PC-3 (cell line): ENCODE measurements around the gene OR52A1. TPM values are rescaled to one million over a fixed set of nuclear protein-coding genes. Genes with fewer than 3 reads are reported as not detected.
A peak's percentile ranks its signal among the peaks of the same experiment; 100 is the strongest.

Experiments
- ATAC-seq: fragments of 200-7000 bp; cut with Tn5 transposase; 2 replicates; pipeline ENCODE4 v1.9.1; 2020; ENCODE audit warnings: mild to moderate bottlenecking, moderate library complexity
- BruUV-seq: library from RNA; stranded (reverse); fragments of 400-500 nt; replicated peaks from 2 replicates; lab custom pipeline; 2021; lab: Mats Ljungman, UMichigan
- CTCF ChIA-PET: fragments of 300-600 bp; sonication (Branson Sonifier 250); formaldehyde crosslinking; loops from one replicate; lab custom pipeline; 2022; ENCODE audit warnings: antibody characterized with exemption; lab: Charles Lee
- POLR2A ChIA-PET: fragments of 300-600 bp; sonication (Branson Sonifier 250); formaldehyde crosslinking; loops from one replicate; lab custom pipeline; 2022; ENCODE audit warnings: antibody characterized with exemption; ENCODE audit not compliant: unreplicated experiment; lab: Charles Lee
- DNase-seq: peaks from one replicate; pipeline ENCODE4 v3.0.0-alpha.2; 2015
- H2AFZ ChIP-seq: fragments of 300-600 bp; sonication (generic); 2 replicates; pipeline ENCODE4 v1.6.0; 2016; ENCODE audit warnings: antibody characterized with exemption, low read length
- H3F3A ChIP-seq: fragments of 300-600 bp; sonication (generic); one replicate; pipeline ENCODE4 v1.6.0; 2017; ENCODE audit warnings: antibody characterized with exemption, low read length, control low read depth, mild to moderate bottlenecking; ENCODE audit not compliant: unreplicated experiment
- H3K27ac ChIP-seq: fragments of 300-600 bp; sonication (generic); 2 replicates; pipeline ENCODE4 v1.5.1; 2016; ENCODE audit warnings: mild to moderate bottlenecking, low read length
- H3K27me3 ChIP-seq: fragments of 300-600 bp; sonication (generic); 2 replicates; pipeline ENCODE4 v1.6.1; 2016; ENCODE audit warnings: low read length, mixed read lengths
- H3K36me3 ChIP-seq: fragments of 300-600 bp; sonication (generic); 2 replicates; pipeline ENCODE4 v1.6.1; 2016; ENCODE audit warnings: low read depth, mixed run types, low read length, mixed read lengths
- H3K4me1 ChIP-seq: fragments of 300-600 bp; sonication (generic); 2 replicates; pipeline ENCODE4 v1.5.1; 2016; ENCODE audit warnings: low read length; ENCODE audit not compliant: insufficient read depth
- H3K4me2 ChIP-seq: fragments of 300-600 bp; sonication (generic); 2 replicates; pipeline ENCODE4 v1.6.0; 2016; ENCODE audit warnings: low read length
- H3K4me3 ChIP-seq: fragments of 300-600 bp; sonication (generic); 2 replicates; pipeline ENCODE4 v1.5.1; 2016; ENCODE audit warnings: mild to moderate bottlenecking, low read length, mixed read lengths
- H3K79me2 ChIP-seq: fragments of 300-600 bp; sonication (generic); 2 replicates; pipeline ENCODE4 v1.6.1; 2017; ENCODE audit warnings: low read length, mixed read lengths
- H3K9ac ChIP-seq: fragments of 300-600 bp; sonication (generic); 2 replicates; pipeline ENCODE4 v1.6.0; 2016; ENCODE audit warnings: mild to moderate bottlenecking, low read length
- H3K9me2 ChIP-seq: fragments of 300-600 bp; sonication (generic); replicated peaks from 2 replicates; pipeline ENCODE4 v1.6.1; 2016; ENCODE audit warnings: mixed run types, low read length, mixed read lengths
- H3K9me3 ChIP-seq: fragments of 300-600 bp; sonication (generic); 2 replicates; pipeline ENCODE4 v1.6.1; 2016; ENCODE audit warnings: low read length, mixed read lengths
- H4K20me1 ChIP-seq: fragments of 300-600 bp; sonication (generic); 2 replicates; pipeline ENCODE4 v1.6.1; 2016; ENCODE audit warnings: low read length, mixed read lengths
- EZH2 ChIP-seq: fragments of 300-600 bp; sonication (generic); IDR thresholded peaks from one replicate; pipeline ENCODE4 v1.6.1; 2017; ENCODE audit warnings: antibody characterized with exemption, mild to moderate bottlenecking, low read length; ENCODE audit not compliant: unreplicated experiment
- EZH2phosphoT487 ChIP-seq: fragments of 300-600 bp; sonication (generic); IDR thresholded peaks from 2 replicates; pipeline ENCODE4 v1.6.1; 2018; ENCODE audit warnings: mild to moderate bottlenecking, antibody characterized with exemption, low read length, borderline replicate concordance
- intact Hi-C: fragments of 100-400 bp; cut with micrococcal nuclease; formaldehyde crosslinking; loops from 2 replicates; pipeline ENCODE4 v1.9.0; 2023
- total RNA-seq: library from RNA; depleted of rRNA; stranded (reverse); fragments of >200 nt; gene quantifications from 2 replicates; pipeline ENCODE4 v1.2.3, GENCODE V29; 2014
- TF ChIP-seq, protein P1 (sequence below): fragments of 300-600 bp; sonication (generic); conservative IDR thresholded peaks from 2 replicates; pipeline ENCODE4 v1.5.1; 2017; ENCODE audit warnings: antibody characterized with exemption, low read depth, mild to moderate bottlenecking, low read length

The OR52A1 gene
- total RNA-seq, 1 experiment from 2014 or later, result not detected

DNA sequence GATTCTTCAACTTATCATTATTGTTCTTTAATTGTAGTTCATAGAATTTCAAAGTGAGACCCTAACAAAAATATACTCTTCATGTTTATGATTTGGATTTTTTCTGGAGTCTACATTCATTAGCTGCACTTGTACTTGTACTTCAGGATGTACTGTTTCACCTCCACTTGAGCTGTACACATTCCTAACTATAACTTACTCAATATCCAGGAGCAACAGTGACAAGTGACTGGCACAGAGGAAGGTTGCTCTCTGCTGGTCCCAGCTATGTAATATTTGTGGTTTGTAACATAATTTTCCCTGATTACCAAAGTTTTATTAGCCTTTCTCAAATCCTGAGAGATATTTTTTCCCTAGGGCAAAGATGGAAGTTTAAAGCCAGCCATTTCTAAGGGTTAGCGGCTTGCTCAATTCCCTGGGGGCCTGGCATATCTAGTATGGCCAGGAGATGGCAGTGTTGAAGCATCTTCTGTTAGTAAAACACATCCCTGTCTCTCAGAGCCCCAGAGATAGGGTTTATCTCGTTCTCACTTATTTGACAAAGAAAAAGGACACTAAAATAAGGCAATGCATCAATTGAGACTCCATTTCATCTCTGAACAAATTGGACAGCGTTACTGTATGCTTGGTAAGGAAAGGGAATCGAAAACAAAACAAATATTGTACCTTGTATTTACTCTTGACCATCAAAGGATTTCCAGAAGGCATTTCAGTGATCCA lies 30.6 kb downstream of the OR52A1 start:
- H3K27me3 ChIP-seq, result no peaks in the 10 kb centered on the region
- peak; percentile 67 for ATAC-seq
- no peak overlapping the region for H3K9ac ChIP-seq
- H2AFZ ChIP-seq, result no peak overlapping the region
- TF ChIP-seq EZH2, result no peak
- TF ChIP-seq, protein P1, sequence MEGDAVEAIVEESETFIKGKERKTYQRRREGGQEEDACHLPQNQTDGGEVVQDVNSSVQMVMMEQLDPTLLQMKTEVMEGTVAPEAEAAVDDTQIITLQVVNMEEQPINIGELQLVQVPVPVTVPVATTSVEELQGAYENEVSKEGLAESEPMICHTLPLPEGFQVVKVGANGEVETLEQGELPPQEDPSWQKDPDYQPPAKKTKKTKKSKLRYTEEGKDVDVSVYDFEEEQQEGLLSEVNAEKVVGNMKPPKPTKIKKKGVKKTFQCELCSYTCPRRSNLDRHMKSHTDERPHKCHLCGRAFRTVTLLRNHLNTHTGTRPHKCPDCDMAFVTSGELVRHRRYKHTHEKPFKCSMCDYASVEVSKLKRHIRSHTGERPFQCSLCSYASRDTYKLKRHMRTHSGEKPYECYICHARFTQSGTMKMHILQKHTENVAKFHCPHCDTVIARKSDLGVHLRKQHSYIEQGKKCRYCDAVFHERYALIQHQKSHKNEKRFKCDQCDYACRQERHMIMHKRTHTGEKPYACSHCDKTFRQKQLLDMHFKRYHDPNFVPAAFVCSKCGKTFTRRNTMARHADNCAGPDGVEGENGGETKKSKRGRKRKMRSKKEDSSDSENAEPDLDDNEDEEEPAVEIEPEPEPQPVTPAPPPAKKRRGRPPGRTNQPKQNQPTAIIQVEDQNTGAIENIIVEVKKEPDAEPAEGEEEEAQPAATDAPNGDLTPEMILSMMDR, result peak; percentile 81
- H3K4me1 ChIP-seq, result no peaks in the 10 kb centered on the region
- ChIA-PET POLR2A (no interaction called here), CTCF (no interaction called here)
- peak; percentile 71 for DNase-seq
- H3F3A ChIP-seq, result no peaks in the 10 kb centered on the region
- H3K9me2 ChIP-seq, result no peaks in the 10 kb centered on the region
- H3K4me2 ChIP-seq, result no peak overlapping the region
- intact Hi-C loops, result loop anchor here (1.0 kb wide), 2 partner anchors 256 to 684 kb away; partner anchors contain the start of gene OR52N2
- no peaks in the 10 kb centered on the region for H4K20me1 ChIP-seq
- no TSS peak for BruUV-seq
- H3K4me3 ChIP-seq, result no peak overlapping the region
- H3K27ac ChIP-seq, result no peak overlapping the region
- H3K36me3 ChIP-seq, result no peaks in the 10 kb centered on the region
- no peaks in the 10 kb centered on the region for H3K9me3 ChIP-seq
- H3K79me2 ChIP-seq, result no peaks in the 10 kb centered on the region

DNA sequence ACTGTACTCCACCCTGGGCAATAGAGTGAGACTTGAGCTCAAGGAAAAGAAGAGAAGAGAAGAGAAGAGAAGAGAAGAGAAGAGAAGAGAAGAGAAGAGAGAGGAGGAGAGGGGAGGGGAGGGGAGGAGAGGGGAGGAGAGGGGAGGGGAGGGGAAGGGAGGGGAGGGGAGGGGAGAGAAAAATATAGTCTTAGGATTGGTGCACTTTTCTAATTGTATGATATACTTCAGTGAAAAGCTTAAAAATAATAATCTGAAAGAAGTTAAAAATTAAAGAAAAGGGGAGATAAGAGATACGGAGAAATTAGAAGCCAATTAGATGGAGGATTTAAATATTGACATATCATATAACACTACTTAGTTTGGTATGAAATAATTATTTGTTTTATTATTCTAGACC lies 35.7 kb downstream of the OR52A1 start:
- ChIA-PET CTCF (no interaction called here), POLR2A (no interaction called here)
- no peak overlapping the region for H3K4me2 ChIP-seq
- intact Hi-C loops, result no loop called here
- H3K9me2 ChIP-seq, result no peaks in the 10 kb centered on the region
- DNase-seq, result no peak
- no peaks in the 10 kb centered on the region for H3K9me3 ChIP-seq
- no peak overlapping the region for H2AFZ ChIP-seq
- H3F3A ChIP-seq, result no peaks in the 10 kb centered on the region
- no peak overlapping the region for H3K9ac ChIP-seq
- H3K4me3 ChIP-seq, result no peak overlapping the region
- H3K27me3 ChIP-seq, result no peaks in the 10 kb centered on the region
- no TSS peak for BruUV-seq
- no peaks in the 10 kb centered on the region for H4K20me1 ChIP-seq
- no peak for ATAC-seq
- H3K36me3 ChIP-seq, result no peaks in the 10 kb centered on the region
- no peaks in the 10 kb centered on the region for H3K79me2 ChIP-seq
- TF ChIP-seq, protein P1, result no peak
- TF ChIP-seq EZH2phosphoT487, result no peak
- no peak for TF ChIP-seq EZH2
- no peaks in the 10 kb centered on the region for H3K4me1 ChIP-seq
- H3K27ac ChIP-seq, result no peak overlapping the region

DNA sequence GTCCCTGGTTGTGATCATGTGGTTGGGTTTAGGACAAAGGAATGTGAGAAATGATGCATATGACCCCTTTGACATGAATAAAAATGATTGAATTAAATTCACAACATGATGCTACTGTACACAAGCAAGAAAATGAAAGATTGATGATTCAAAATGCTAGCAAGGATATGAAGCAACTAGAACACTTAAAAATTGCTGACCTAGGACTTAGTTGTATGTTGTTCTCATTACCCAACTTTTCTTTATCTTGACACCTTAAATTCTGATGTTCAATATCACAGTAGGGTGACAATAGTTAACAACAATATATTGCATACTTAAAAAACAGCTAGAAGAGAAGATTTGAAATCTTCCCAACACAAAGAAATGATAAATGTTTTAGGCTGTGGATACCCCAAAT lies 37.0 kb downstream of the OR52A1 start:
- no peak for ATAC-seq
- POLR2A ChIA-PET, result no interaction called here
- Histone ChIP-seq H3K27ac (no peak overlapping the region), H2AFZ (no peak overlapping the region), H3K79me2 (no peaks in the 10 kb centered on the region), H3K9me2 (no peaks in the 10 kb centered on the region), H3K9me3 (no peaks in the 10 kb centered on the region), H3K36me3 (no peaks in the 10 kb centered on the region), H3K27me3 (no peaks in the 10 kb centered on the region), H3K4me3 (no peak overlapping the region), H3K4me2 (no peak overlapping the region), H3K4me1 (no peaks in the 10 kb centered on the region), H4K20me1 (no peaks in the 10 kb centered on the region), H3K9ac (no peak overlapping the region), H3F3A (no peaks in the 10 kb centered on the region)
- BruUV-seq, result no TSS peak
- intact Hi-C loops, result no loop called here
- DNase-seq, result no peak
- TF ChIP-seq EZH2, result no peak
- no peak for TF ChIP-seq EZH2phosphoT487
- TF ChIP-seq, protein P1, result no peak
- CTCF ChIA-PET, result no interaction called here
